Measurements from ENCODE around the gene RPL6. TPM values are rescaled to one million over a fixed set of nuclear protein-coding genes. Genes with fewer than 3 reads are reported as not detected.

RPL6 gene
- 2,076 and 2,203 TPM in 2 replicates for total RNA-seq

DNA sequence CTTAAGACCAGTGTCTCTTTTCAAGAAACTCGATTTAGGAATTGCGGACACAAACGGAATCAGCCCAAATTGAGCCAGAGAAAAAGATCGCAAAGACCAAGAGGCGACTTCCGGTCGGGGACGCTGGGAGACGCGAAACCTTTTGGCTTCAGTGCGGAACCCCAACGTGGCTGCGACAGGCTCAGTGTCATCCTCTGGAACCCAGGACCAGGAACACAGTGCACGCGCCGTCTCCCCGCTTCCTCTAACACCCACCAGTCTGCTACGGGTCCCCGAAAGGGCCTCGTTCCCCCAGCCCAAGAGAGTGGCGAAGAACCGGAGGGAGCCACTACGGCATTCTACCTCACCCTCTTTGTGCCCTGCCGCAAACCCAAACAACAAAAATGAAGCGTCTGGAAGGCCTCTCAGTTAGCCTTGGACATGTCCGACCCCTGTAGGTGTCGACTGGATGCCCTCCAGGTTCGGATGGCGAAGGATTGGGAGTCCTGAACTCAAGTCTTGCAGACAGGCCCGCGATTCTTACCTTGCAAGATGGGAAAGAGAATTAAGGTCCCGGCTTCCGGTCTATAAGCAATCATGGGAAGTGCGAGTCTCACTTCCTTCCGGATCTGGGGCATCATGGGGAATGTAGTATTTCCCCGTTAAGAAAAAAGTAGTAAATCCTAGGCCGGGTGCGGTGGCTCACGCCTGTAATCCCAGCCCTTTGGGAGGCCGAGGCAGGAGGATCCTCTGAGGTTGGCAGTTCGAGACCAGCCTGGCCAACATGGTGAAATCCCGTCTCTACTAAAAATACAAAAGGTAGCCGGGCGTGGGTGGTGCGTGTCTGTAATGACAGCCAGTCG is at the start of gene RPL6:
Gene RPL6 (minus strand): TSS at position 542 of the 842 bp plus-strand sequence. CDS start 949 bp downstream, outside the sequence.

DNA sequence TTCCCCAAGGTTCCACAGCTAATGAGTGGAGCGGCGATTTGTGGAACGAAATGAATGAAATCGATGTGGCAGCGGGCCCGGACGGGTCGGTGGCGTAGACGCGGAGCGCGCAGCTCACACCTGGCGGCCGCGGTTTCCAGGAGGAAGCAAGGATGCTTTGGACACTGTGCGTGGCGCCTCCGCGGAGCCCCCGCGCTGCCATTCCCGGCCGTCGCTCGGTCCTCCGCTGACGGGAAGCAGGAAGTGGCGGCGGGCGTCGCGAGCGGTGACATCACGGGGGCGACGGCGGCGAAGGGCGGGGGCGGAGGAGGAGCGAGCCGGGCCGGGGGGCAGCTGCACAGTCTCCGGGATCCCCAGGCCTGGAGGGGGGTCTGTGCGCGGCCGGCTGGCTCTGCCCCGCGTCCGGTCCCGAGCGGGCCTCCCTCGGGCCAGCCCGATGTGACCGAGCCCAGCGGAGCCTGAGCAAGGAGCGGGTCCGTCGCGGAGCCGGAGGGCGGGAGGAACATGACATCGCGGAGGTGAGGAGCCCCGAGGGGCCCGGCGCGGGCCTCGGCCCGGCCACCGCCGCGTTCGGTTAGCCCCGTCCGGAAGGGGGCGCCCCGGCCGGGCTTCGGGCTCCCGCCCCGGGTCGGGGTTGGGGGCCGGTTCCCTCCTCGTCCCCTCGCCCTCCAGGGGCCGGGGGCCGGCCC is 9.3 kb upstream of the RPL6 start, which contains the start of gene PTPN11:
Gene PTPN11 (plus strand): TSS at position 340 of the 689 bp plus-strand sequence. CDS start 165 bp downstream, at position 505.

DNA sequence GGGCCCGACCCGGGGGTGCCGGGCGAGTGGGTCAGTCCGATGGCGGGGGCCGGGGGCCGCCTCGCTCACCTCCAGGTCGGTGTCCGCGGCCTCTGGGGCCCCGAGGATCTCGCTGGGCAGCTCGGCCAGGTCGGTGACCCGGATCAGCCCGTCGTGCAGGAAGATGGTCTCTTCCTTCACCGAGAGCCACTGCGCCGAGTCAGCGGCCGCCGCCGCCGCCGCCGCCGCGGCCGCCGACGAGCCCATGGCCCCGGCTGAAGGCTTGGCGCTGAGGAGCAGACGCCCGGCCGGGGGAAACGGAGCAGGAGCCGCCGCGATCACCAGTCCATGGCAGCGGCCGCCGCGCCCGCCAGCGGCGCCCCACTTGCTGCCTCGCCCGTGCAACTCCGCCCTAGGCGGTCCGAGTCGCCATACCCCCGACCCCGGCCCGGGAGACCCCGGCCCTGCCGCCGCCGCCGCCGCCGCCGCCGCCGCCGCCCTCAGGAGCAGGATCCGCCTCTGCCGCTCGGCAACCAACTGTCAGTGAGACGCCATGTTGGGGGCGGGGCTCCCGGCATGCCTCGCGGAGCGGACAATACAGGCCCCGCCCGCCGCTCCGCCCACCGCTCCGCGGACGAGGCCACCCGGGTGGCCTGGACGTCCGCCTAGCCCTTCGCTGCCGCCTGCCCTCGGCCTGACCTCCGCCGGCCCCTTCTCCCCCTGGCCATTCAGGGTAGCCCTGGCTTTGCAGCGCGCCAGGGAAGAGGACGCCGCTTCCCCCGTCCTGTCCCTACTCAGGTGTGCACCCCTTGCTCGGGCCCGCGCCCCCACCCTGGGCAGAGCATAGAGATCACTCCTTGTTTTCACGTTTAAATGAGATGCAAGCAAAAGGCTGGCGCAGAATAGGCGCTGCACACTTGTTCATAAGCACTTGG is 27.3 kb downstream of the RPL6 start, which contains the start of gene HECTD4:
Gene HECTD4 (minus strand): TSS at position 549 of the 914 bp plus-strand sequence. CDS start 303 bp downstream, at position 246.

Other genes starting within 250 kb of the RPL6 start
- 5.8 and 6.3 TPM in 2 replicates for gene HECTD4, start 27.2 kb downstream of the RPL6 start, total RNA-seq
- gene PTPN11, start 9.3 kb upstream of the RPL6 start, total RNA-seq = 61.0 and 72.1 TPM in 2 replicates